ENCODE results near the gene IL18RAP. TPM values are rescaled to one million over a fixed set of nuclear protein-coding genes. Genes with fewer than 3 reads are reported as not detected.

IL18RAP gene
- total and polyA plus RNA-seq, 2 donors (not counting 3 experiments of a cell fraction or from before 2014, with no cell fraction given) = 0.03 TPM; not detected in 1

DNA sequence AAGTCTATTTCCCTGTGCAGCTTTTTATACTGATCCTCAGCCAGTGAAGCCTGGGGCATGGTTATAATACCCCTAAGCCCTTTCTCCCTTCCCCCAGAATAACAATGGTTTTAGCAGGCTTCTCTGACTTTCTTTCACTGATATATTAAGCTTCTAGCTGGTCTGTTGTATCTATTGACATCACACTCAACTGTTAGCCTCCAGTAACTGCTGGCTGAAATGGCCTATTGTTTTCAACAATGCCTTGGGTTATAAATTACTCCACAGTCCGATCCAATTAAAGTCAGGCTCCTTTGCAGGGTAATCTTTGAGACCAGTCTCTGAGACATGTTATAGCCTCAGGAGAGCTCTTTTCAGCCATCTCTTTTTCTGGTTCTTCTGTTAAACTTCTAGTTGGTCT is 47.2 kb downstream of the IL18RAP start:
- CTCF ChIA-PET = interaction anchor here (1.0 to 9.9 kb wide), 4 partner anchors 26 to 146 kb away, joined by 3 to 218 read pairs (median 46); no protein-coding TSS in a partner anchor
- Histone ChIP-seq H3K9me1 (replicated peaks; ENCODE audit: control insufficient read depth, extremely low read depth, insufficient read depth, low read length) (no peaks in the 10 kb centered on the region), H3K9me3 (replicated peaks; ENCODE audit: control insufficient read depth, insufficient read depth, low read length) (no peaks in the 10 kb centered on the region), H4K20me1 (replicated peaks; ENCODE audit: control insufficient read depth, extremely low read depth, insufficient read depth, low read length) (no peaks in the 10 kb centered on the region), H3K4me3 (replicated peaks in 1 of 3; ENCODE audit: insufficient read depth in 1 of 3, low read depth in 1 of 3, low read length in 3 of 3) (no peak overlapping the region), H3K27me3 (ENCODE audit: control insufficient read depth in 2 of 2, insufficient read depth in 2 of 2, low read length in 2 of 2) (peaks cover 18 to 41% of the 10 kb centered on the region in 2 experiments), H3K4me2 (ENCODE audit: insufficient read depth, low read length) (no peak overlapping the region), H3K79me2 (ENCODE audit: control insufficient read depth, insufficient read depth, low read length) (no peaks in the 10 kb centered on the region), H3K36me3 (ENCODE audit: control insufficient read depth in 2 of 2, extremely low read depth in 1 of 2, insufficient read depth in 2 of 2, low read length in 2 of 2) (no peaks in the 10 kb centered on the region), H3K4me1 (ENCODE audit: control insufficient read depth, extremely low read depth, insufficient read depth, low read length) (no peaks in the 10 kb centered on the region), H3K9ac (replicated peaks; ENCODE audit: extremely low read depth, insufficient read depth, low read length) (no peak overlapping the region), H2AFZ (ENCODE audit: low read depth, low read length) (no peak overlapping the region), H3K27ac (ENCODE audit: insufficient read depth, low read depth, low read length) (no peak overlapping the region)
- POLR2A ChIA-PET = no interaction called here
- DNase-seq (ENCODE audit: low read depth, low spot score) = no peak
- no peak for TF ChIP-seq JUN (IDR thresholded peaks at IDR 0.05; ENCODE audit: borderline replicate concordance, insufficient read depth, insufficient read length, low read depth)
- TF ChIP-seq GATA2 (IDR thresholded peaks at IDR 0.05; ENCODE audit: insufficient read depth, insufficient read length, low read depth, low read length) = no peak
- TF ChIP-seq EZH2 (IDR thresholded peaks at IDR 0.05; ENCODE audit: borderline replicate concordance, low read depth, low read length, severe bottlenecking) = no peak
- TF ChIP-seq FOS (IDR thresholded peaks at IDR 0.05; ENCODE audit: borderline replicate concordance, insufficient read depth, low read length) = no peak
- no peak for TF ChIP-seq MAX (IDR thresholded peaks at IDR 0.05; ENCODE audit: insufficient read depth, insufficient read length)
- TF ChIP-seq MYC (IDR thresholded peaks at IDR 0.05; ENCODE audit: low read depth, low read length) = no peak
- TF ChIP-seq POLR2A (IDR thresholded peaks at IDR 0.05; ENCODE audit: low read depth, low read length) = no peak
- TF ChIP-seq, protein P1, sequence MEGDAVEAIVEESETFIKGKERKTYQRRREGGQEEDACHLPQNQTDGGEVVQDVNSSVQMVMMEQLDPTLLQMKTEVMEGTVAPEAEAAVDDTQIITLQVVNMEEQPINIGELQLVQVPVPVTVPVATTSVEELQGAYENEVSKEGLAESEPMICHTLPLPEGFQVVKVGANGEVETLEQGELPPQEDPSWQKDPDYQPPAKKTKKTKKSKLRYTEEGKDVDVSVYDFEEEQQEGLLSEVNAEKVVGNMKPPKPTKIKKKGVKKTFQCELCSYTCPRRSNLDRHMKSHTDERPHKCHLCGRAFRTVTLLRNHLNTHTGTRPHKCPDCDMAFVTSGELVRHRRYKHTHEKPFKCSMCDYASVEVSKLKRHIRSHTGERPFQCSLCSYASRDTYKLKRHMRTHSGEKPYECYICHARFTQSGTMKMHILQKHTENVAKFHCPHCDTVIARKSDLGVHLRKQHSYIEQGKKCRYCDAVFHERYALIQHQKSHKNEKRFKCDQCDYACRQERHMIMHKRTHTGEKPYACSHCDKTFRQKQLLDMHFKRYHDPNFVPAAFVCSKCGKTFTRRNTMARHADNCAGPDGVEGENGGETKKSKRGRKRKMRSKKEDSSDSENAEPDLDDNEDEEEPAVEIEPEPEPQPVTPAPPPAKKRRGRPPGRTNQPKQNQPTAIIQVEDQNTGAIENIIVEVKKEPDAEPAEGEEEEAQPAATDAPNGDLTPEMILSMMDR (IDR thresholded peaks at IDR 0.05; ENCODE audit: extremely low read depth in 1 of 2, insufficient read depth in 1 of 2, low read depth in 1 of 2, low read length in 2 of 2) = no peak
- TF ChIP-seq POLR2AphosphoS5 (IDR thresholded peaks at IDR 0.05; ENCODE audit: insufficient read depth, low read depth, low read length) = no peak
- no peak for FAIRE-seq
- intact Hi-C loops (cut with micrococcal nuclease) = no loop called here
- dilution Hi-C loops (cut with MboI; ENCODE audit: extremely low pct_ligation_motif_present, low sequenced_read_pairs) = no loop called here
- BruUV-seq (replicated peaks) = no TSS peak

Data from endothelial cell of umbilical vein (primary cell).